ENCODE measurements around the gene IL15RA. TPM values are rescaled to one million over a fixed set of nuclear protein-coding genes. Genes with fewer than 3 reads are reported as not detected.

Gene IL15RA
- total and polyA plus RNA-seq, 2 of the 8 experiments (the other 6 are each of a cell fraction or from before 2014, with no cell fraction given), result 1.3 to 1.4 TPM

- POLR2A ChIA-PET (ENCODE audit: partially characterized antibody), result interaction anchor here (0.9 kb wide), 1 partner anchor 206 kb away, joined by 4 read pairs; the partner anchor contains the start of gene PFKFB3
- no peak overlapping the region for H2BK12ac ChIP-seq (ENCODE audit: low read depth, low read length)
- no peaks in the 10 kb centered on the region for H3K27me3 ChIP-seq (replicated peaks in 1 of 4; ENCODE audit: control insufficient read depth in 3 of 4, extremely low read depth in 1 of 4, insufficient read depth in 3 of 4, low read length in 3 of 4)
- FAIRE-seq, result no peak
- peak overlapping the region in 1 of 2 experiments; percentile 43; a peak in 1 of 4 replicates for H3K4me2 ChIP-seq (ENCODE audit: insufficient read depth in 1 of 2, low read depth in 2 of 2, low read length in 2 of 2)
- no peak overlapping the region for H3K27ac ChIP-seq (ENCODE audit: low read depth, low read length)
- no peak overlapping the region for H2BK120ac ChIP-seq (replicated peaks; ENCODE audit: low read depth, low read length)
- WGBS, 2 experiments (ENCODE audit: extremely low coverage in 1 of 2, insufficient coverage in 1 of 2, insufficient read length in 1 of 2, insufficient replicate concordance in 2 of 2, low coverage in 1 of 2, low lambda C conversion rate in 2 of 2, missing lambda C conversion rate in 1 of 2), result 54% methylated on average over 4 of the region's 4 CpGs; no CpG with 5 or more reads in 1 of the 2 experiments
- no peak overlapping the region for H2AK5ac ChIP-seq (ENCODE audit: low read depth, low read length)
- H3K56ac ChIP-seq (replicated peaks; ENCODE audit: insufficient read length, low read depth, low read length), result no peak overlapping the region
- H4K20me1 ChIP-seq (replicated peaks in 1 of 2; ENCODE audit: control insufficient read depth in 1 of 2, insufficient read depth in 2 of 2, low read length in 2 of 2), result no peaks in the 10 kb centered on the region
- H2BK20ac ChIP-seq (ENCODE audit: low read length), result no peak overlapping the region
- H3K9me3 ChIP-seq (ENCODE audit: insufficient read depth in 2 of 2, low read depth in 1 of 2, low read length in 1 of 2), result peaks cover 0 to 8% of the 10 kb centered on the region in 2 experiments; a peak in 2 of 4 replicates
- no peak overlapping the region for H4K91ac ChIP-seq (replicated peaks; ENCODE audit: insufficient read length, low read length)
- 0 out of 8 replicates have a peak overlapping the region, but pooled peaks of 1 of the 4 experiments have one; percentile 1 for H3K4me3 ChIP-seq (ENCODE audit: extremely low read depth in 1 of 4, insufficient read depth in 2 of 4, low read depth in 3 of 4, low read length in 4 of 4)
- no peak for TF ChIP-seq SP4 (IDR thresholded peaks at IDR 0.05; ENCODE audit: low read length)
- TF ChIP-seq CHD2 (IDR thresholded peaks at IDR 0.05; ENCODE audit: low read length), result no peak
- no peak for TF ChIP-seq JUN (IDR thresholded peaks at IDR 0.05; ENCODE audit: low read depth, low read length)
- TF ChIP-seq CEBPB (IDR thresholded peaks at IDR 0.05; ENCODE audit: low read depth, low read length), result peak; percentile 92
- TF ChIP-seq CHD1 (IDR thresholded peaks at IDR 0.05; ENCODE audit: low read depth, low read length), result no peak
- no peak overlapping the region; the same call in 1 of the 2 replicates for H2AFZ ChIP-seq (ENCODE audit: low read length)
- H3K36me3 ChIP-seq (ENCODE audit: control insufficient read depth in 2 of 4, insufficient read depth in 4 of 4, low read length in 3 of 4), result no peaks in the 10 kb centered on the region
- H3K4me1 ChIP-seq (replicated peaks in 1 of 4; ENCODE audit: control insufficient read depth in 3 of 4, insufficient read depth in 4 of 4, low read length in 3 of 4), result peaks cover 0 to 8% (median 4%) of the 10 kb centered on the region in 4 experiments; a peak in 5 of 7 replicates
- H3K14ac ChIP-seq (ENCODE audit: insufficient read length), result no peak overlapping the region
- CTCF ChIA-PET (ENCODE audit: partially characterized antibody), result interaction anchor here (0.8 kb wide), 1 partner anchor 17 kb away, joined by 3 read pairs; no protein-coding TSS in a partner anchor
- H2BK5ac ChIP-seq (ENCODE audit: low read depth, low read length), result no peak overlapping the region
- H3K79me1 ChIP-seq (ENCODE audit: low read depth, low read length), result no peaks in the 10 kb centered on the region
- H4K8ac ChIP-seq (ENCODE audit: extremely low read depth, insufficient read depth, low read length), result no peak overlapping the region
- H3K4ac ChIP-seq (replicated peaks; ENCODE audit: insufficient read length, low read depth, low read length), result no peak overlapping the region
- no peak overlapping the region for H3K9ac ChIP-seq (replicated peaks in 1 of 4; ENCODE audit: extremely low read depth in 1 of 4, low read depth in 3 of 4, low read length in 3 of 4)
- H3K18ac ChIP-seq (ENCODE audit: extremely low read depth, low read length), result no peak overlapping the region
- no peak overlapping the region for H3K23ac ChIP-seq (ENCODE audit: insufficient read length)
- no peaks in the 10 kb centered on the region for H3K79me2 ChIP-seq (ENCODE audit: control insufficient read depth in 1 of 2, insufficient read depth in 2 of 2, low read length in 2 of 2)
- H4K5ac ChIP-seq (ENCODE audit: insufficient read length, low read depth, low read length), result no peak overlapping the region
- DNase-seq (ENCODE audit: low read depth in 1 of 2, low spot score in 2 of 2), result peak in 1 of 2 experiments; percentile 32
- no peak overlapping the region for H2BK15ac ChIP-seq (ENCODE audit: low read length)
- no peaks in the 10 kb centered on the region for H3K23me2 ChIP-seq (ENCODE audit: low read depth, low read length)
These were observed 19.4 kb upstream of the IL15RA start for GRCh38 chr10:5996696-5997095.
